AG09309 (cell line): ENCODE data around the gene SHISA3.

Experiments used
- DNase-seq: peaks from one replicate; pipeline ENCODE4 v3.0.0-alpha.2; 2010; ENCODE audit warnings: low read depth
- H3K4me3 ChIP-seq: 2 replicates; pipeline ENCODE4 v1.5.1; 2011; ENCODE audit warnings: mild to moderate bottlenecking, low read depth, low read length, moderate library complexity; ENCODE audit not compliant: control insufficient read depth
- TF ChIP-seq, protein P1 (sequence below): IDR thresholded peaks from 2 replicates; pipeline ENCODE4 v1.5.1; 2011; ENCODE audit warnings: mild to moderate bottlenecking, low read depth, low read length, inconsistent platforms; ENCODE audit not compliant: insufficient read depth, control insufficient read depth; ENCODE audit errors: missing control alignments

The SHISA3 gene

DNA sequence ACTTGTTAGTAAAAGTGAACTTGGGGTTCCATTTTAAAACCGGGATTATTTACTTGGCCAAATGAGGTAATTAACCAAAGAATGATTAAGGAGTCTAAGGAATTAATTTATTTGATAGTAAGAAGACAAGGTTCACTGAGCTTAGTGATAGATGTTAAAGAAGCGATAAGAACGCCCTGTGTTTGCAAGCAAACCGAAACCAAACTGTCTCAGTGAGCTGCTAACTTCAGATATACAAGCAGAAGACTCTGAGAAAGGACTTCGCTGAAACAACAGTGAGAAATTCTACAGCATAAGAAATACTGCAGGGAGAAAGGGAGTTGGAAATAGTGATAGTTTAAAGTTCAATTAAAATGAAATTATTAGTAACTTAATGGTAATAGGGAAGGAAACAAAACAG lies 37.6 kb upstream of the SHISA3 start:
- no peak overlapping the region for H3K4me3 ChIP-seq
- TF ChIP-seq, protein P1, sequence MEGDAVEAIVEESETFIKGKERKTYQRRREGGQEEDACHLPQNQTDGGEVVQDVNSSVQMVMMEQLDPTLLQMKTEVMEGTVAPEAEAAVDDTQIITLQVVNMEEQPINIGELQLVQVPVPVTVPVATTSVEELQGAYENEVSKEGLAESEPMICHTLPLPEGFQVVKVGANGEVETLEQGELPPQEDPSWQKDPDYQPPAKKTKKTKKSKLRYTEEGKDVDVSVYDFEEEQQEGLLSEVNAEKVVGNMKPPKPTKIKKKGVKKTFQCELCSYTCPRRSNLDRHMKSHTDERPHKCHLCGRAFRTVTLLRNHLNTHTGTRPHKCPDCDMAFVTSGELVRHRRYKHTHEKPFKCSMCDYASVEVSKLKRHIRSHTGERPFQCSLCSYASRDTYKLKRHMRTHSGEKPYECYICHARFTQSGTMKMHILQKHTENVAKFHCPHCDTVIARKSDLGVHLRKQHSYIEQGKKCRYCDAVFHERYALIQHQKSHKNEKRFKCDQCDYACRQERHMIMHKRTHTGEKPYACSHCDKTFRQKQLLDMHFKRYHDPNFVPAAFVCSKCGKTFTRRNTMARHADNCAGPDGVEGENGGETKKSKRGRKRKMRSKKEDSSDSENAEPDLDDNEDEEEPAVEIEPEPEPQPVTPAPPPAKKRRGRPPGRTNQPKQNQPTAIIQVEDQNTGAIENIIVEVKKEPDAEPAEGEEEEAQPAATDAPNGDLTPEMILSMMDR: no peak
- DNase-seq: no peak

DNA sequence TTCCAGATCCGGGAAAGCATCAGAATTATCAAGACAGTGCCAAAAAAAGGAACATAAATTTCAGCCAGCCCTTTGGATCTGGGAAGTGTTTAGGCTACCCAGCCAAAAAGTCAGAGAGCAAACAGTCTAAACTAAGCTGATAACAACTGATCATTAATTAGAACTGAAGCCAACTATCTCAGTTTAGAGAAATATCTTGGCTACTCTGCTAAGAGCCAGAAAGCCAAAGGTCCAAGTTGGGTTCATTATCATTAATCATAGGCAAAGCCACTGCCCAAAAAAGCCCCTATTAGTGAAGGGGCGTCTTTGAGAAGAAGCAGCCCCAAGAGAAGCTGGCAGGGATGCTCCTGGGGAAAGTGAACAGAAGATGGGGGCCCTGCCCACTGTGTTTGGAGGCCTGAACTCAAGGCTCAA lies 37.0 kb upstream of the SHISA3 start:
- no peak overlapping the region for H3K4me3 ChIP-seq

DNA sequence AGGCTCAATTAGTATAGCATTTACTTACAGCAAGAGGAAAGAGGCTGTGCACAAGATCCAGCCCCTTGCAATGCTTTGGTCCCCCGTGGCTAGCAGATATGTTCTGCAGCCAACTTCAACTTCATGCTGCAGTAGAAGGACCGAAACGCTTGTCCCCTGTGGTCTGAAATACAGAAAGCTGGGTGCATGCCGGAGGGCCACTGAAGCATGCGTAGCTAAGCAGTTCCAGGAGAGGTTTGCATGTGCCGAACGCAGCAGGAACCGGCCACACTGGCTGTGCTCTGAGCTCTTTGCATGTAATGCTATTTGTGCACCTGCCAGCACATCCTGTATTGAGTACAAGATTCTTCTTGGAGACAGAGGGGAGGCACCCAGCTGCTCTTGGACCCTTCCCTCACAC lies 35.8 kb upstream of the SHISA3 start:
- H3K4me3 ChIP-seq: no peak overlapping the region
- TF ChIP-seq, protein P1: no peak
- DNase-seq: no peak

More for the DNA sequence above, 37.0 kb upstream of the SHISA3 start:
- no peak for DNase-seq
- TF ChIP-seq, protein P1: no peak

DNA sequence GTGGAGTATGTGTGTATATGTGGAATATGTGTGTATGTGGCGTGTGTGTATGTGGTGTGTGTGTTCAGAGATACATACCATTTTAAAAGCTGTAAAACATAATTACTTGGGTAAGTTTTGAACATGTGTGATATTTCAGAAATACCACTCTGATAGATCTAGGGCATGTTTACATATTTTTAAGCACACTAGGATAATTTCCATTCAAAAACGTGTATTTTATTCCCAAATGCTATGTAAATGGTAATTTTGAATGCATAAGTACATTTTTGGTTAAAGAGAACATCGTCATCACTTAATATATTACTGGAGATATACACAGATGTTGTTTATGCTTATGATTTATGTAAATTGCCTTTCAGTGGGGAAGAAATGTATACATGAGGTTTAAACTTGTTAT lies 34.7 kb upstream of the SHISA3 start:
- TF ChIP-seq, protein P1: no peak
- H3K4me3 ChIP-seq: no peak overlapping the region
- DNase-seq: no peak

DNA sequence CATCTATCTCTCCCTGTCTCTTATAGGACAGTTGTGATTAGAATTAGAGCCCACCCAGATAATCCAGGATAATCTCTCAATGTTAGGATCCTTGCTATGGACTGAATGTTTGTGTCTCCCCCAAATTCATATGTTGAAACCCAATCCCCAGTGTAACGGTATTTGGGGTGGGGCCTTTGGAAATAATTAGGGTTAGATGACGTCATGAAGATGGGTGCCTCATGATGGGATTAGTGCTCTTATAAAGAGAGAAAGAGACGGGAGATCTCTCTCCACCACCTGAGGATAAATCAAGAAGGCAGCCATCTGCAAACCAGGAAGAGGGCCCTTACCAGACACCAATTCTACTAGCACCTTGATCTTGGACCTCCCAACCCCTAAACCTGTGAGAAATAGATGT lies 33.7 kb upstream of the SHISA3 start:
- no peak for DNase-seq
- H3K4me3 ChIP-seq: no peak overlapping the region
- TF ChIP-seq, protein P1: no peak

DNA sequence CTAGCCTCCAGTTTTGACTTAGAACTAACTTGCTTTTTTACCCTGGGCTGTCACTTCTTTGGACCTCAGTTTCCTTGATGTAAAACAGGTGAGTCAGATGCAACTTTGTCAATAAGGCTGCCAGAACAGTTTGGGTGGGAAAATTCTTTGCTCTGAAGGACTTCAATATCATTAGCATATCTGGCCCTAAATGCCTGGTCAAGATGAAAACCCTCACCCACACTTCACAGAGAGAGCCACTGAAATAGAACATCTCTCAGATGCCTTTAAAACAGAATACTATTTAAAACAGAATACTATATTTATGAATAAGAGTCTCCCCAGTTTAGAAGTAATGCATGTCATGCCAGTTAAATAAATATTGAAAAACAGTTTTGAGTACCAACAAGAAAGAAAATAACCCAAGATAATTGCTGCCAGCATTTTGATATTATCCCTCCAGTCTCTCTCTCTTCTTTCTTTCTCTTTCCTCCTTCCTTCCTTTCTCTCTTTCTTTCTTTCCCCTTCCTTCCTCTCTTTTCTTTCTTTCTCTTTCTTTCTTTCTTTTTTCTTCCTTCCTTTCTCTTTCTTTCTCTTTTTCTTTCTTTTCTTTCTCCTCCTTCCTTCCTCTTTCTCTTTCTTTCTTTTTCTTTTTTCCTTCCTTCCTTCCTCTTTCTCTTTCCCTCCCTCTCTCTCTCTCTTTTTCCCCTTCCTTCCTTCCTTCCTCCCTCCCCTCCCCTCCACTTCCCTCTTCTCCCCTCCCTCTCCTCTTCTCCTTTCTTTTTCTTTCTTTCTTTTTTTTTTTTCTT lies 32.8 kb upstream of the SHISA3 start:
- H3K4me3 ChIP-seq: no peak overlapping the region
- DNase-seq: no peak
- TF ChIP-seq, protein P1: no peak

DNA sequence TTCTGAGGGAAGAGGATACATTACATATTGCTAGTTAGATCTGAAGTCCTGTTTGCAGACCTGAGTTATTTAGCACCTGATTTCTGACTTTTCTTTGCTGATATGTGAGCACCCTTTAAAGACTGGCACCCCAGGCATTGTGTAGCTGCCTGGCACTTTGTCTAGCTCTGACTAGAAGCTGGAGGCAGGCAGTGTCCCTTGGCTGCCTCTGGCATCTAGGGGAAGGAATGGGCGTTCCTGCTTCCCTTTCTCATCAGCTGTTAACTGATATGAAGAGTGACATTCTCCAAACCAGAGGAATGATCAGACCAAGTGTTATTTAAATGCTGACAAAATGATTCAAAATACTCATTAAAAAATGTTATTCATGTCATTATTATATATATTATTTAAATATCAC lies 30.3 kb upstream of the SHISA3 start:
- TF ChIP-seq, protein P1: no peak
- no peak for DNase-seq
- H3K4me3 ChIP-seq: no peak overlapping the region
